Measurements from ENCODE around the gene TIMELESS.

- TF ChIP-seq CTCF (conservative IDR thresholded peaks at IDR 0.05; ENCODE audit: low read depth, low read length) (no peak), EZH2 (IDR thresholded peaks at IDR 0.05; ENCODE audit: low read length, unreplicated experiment) (no peak)
These were observed 8.6 kb upstream of the TIMELESS start for GRCh38 chr12:56457817-56458216.
